Stimulated activated effector memory CD8-positive, alpha-beta T cell treated with anti-CD3 and anti-CD28 coated beads, Interleukin-12 subunit alpha, Interleukin-12 subunit beta, amount 100 ng/mL, for 72 hours (primary cell): ENCODE results near the gene RRAS.
A peak's percentile ranks its signal among the peaks of the same experiment; 100 is the strongest.

Experiments used
- ATAC-seq: fragments of 150-1000 bp; cut with Tn5 transposase; 2 replicates; pipeline ENCODE4 v1.10.0; 2021
- DNase-seq, 2 donors: peaks; one replicate each; pipeline ENCODE4 v3.0.0; 2021 to 2022; ENCODE audit warnings: low spot score in 2 of 2
- H3K27ac Mint-ChIP-seq: one replicate; pipeline ENCODE4 v1.8.0; 2022; ENCODE audit warnings: mild to moderate bottlenecking, mixed read lengths
- H3K36me3 Mint-ChIP-seq: one replicate; pipeline ENCODE4 v1.8.0; 2022; ENCODE audit warnings: mild to moderate bottlenecking, mixed read lengths
- H3K4me1 Mint-ChIP-seq: one replicate; pipeline ENCODE4 v1.8.0; 2022; ENCODE audit warnings: mixed read lengths
- H3K4me3 Mint-ChIP-seq: one replicate; pipeline ENCODE4 v1.8.0; 2022; ENCODE audit warnings: mild to moderate bottlenecking, mixed read lengths
- H3K9me3 Mint-ChIP-seq: one replicate; pipeline ENCODE4 v1.8.0; 2022; ENCODE audit warnings: mixed read lengths

RRAS gene

GRCh38 chr19:49601482-49602038, 38.4 kb downstream of the RRAS start:
- DNase-seq: no peak
- ATAC-seq: no peak
- H3K4me1 Mint-ChIP-seq: peaks cover 15% of the 10 kb centered on the region

GRCh38 chr19:49599378-49600295, 40.3 kb downstream of the RRAS start:
- peaks cover 81% of the 10 kb centered on the region for H3K36me3 Mint-ChIP-seq
- ATAC-seq (no peak), DNase-seq (no peak)
- peak overlapping the region; percentile 83 for H3K27ac Mint-ChIP-seq
- H3K9me3 Mint-ChIP-seq: no peaks in the 10 kb centered on the region
- H3K4me3 Mint-ChIP-seq: no peak overlapping the region
- peaks cover 16% of the 10 kb centered on the region for H3K4me1 Mint-ChIP-seq

More at GRCh38 chr19:49601482-49602038, 38.4 kb downstream of the RRAS start:
- Mint-ChIP-seq H3K27ac (no peak overlapping the region), H3K9me3 (no peaks in the 10 kb centered on the region), H3K36me3 (peaks cover 82% of the 10 kb centered on the region), H3K4me3 (no peak overlapping the region)

GRCh38 chr19:49597703-49597974, 42.3 kb downstream of the RRAS start:
- Mint-ChIP-seq H3K4me1 (peaks cover 36% of the 10 kb centered on the region), H3K27ac (no peak overlapping the region), H3K4me3 (no peak overlapping the region), H3K9me3 (no peaks in the 10 kb centered on the region), H3K36me3 (peaks cover 80% of the 10 kb centered on the region)
- ATAC-seq: no peak
- DNase-seq: no peak

- Mint-ChIP-seq H3K4me3 (no peak overlapping the region), H3K4me1 (peaks cover 41% of the 10 kb centered on the region), H3K27ac (no peak overlapping the region), H3K9me3 (no peaks in the 10 kb centered on the region), H3K36me3 (peaks cover 80% of the 10 kb centered on the region)
- DNase-seq (no peak), ATAC-seq (no peak)
Measured at GRCh38 chr19:49596954-49597702, 42.8 kb downstream of the RRAS start.

GRCh38 chr19:49596407-49596806, 43.5 kb downstream of the RRAS start:
- H3K4me1 Mint-ChIP-seq: peaks cover 44% of the 10 kb centered on the region
- no peak overlapping the region for H3K27ac Mint-ChIP-seq
- H3K9me3 Mint-ChIP-seq: no peaks in the 10 kb centered on the region
- ATAC-seq (no peak), DNase-seq (no peak)
- H3K36me3 Mint-ChIP-seq: peaks cover 76% of the 10 kb centered on the region
- no peak overlapping the region for H3K4me3 Mint-ChIP-seq

- no peak for ATAC-seq
- DNase-seq: no peak
- H3K9me3 Mint-ChIP-seq: no peaks in the 10 kb centered on the region
- H3K4me1 Mint-ChIP-seq: peaks cover 40% of the 10 kb centered on the region
- H3K36me3 Mint-ChIP-seq: peaks cover 72% of the 10 kb centered on the region
- no peak overlapping the region for H3K27ac Mint-ChIP-seq
- no peak overlapping the region for H3K4me3 Mint-ChIP-seq
Measured at GRCh38 chr19:49595819-49596404, 44.0 kb downstream of the RRAS start.

GRCh38 chr19:49594993-49595818, 44.7 kb downstream of the RRAS start:
- Mint-ChIP-seq H3K4me1 (peaks cover 37% of the 10 kb centered on the region), H3K9me3 (no peaks in the 10 kb centered on the region), H3K27ac (no peak overlapping the region), H3K4me3 (peak overlapping the region; percentile 88), H3K36me3 (peaks cover 72% of the 10 kb centered on the region)
- ATAC-seq (no peak), DNase-seq (no peak)

- Mint-ChIP-seq H3K4me3 (peak overlapping the region; percentile 88), H3K9me3 (no peaks in the 10 kb centered on the region), H3K4me1 (peaks cover 39% of the 10 kb centered on the region), H3K27ac (peak overlapping the region; percentile 89), H3K36me3 (peaks cover 64% of the 10 kb centered on the region)
- DNase-seq: no peak
- ATAC-seq: no peak
Measured at GRCh38 chr19:49594157-49594992, 45.6 kb downstream of the RRAS start.

GRCh38 chr19:49593233-49594113, 46.5 kb downstream of the RRAS start:
- Mint-ChIP-seq H3K27ac (peak overlapping the region; percentile 89), H3K36me3 (peaks cover 61% of the 10 kb centered on the region), H3K4me1 (peaks cover 46% of the 10 kb centered on the region), H3K9me3 (no peaks in the 10 kb centered on the region), H3K4me3 (peak overlapping the region; percentile 88)
- peak; percentile 73 to 95 for DNase-seq
- ATAC-seq: peak; percentile 70

GRCh38 chr19:49592486-49593232, 47.3 kb downstream of the RRAS start:
- Mint-ChIP-seq H3K4me3 (peak overlapping the region; percentile 88), H3K27ac (peak overlapping the region; percentile 89), H3K9me3 (no peaks in the 10 kb centered on the region), H3K4me1 (peaks cover 51% of the 10 kb centered on the region), H3K36me3 (peaks cover 55% of the 10 kb centered on the region)
- DNase-seq (peak in 1 of 2 donors; percentile 58), ATAC-seq (no peak)

GRCh38 chr19:49591731-49592485, 48.0 kb downstream of the RRAS start:
- Mint-ChIP-seq H3K27ac (peak overlapping the region; percentile 89), H3K36me3 (peaks cover 55% of the 10 kb centered on the region), H3K4me1 (peaks cover 51% of the 10 kb centered on the region), H3K4me3 (peak overlapping the region; percentile 88), H3K9me3 (no peaks in the 10 kb centered on the region)
- DNase-seq (peak; percentile 30 to 74), ATAC-seq (no peak)
